H9 (cell line): Measurements from ENCODE around the gene DMD. TPM values are rescaled to one million over a fixed set of nuclear protein-coding genes. Genes with fewer than 3 reads are reported as not detected.
A peak's percentile ranks its signal among the peaks of the same experiment; 100 is the strongest.

Experiments
- DNase-seq: peaks from one replicate; pipeline ENCODE4 v3.0.0-alpha.2; 2017
- H2AFZ ChIP-seq: one replicate; pipeline ENCODE4 v1.6.1; 2013; ENCODE audit warnings: mild to moderate bottlenecking, low read length, control low read depth, moderate library complexity
- H2AK5ac ChIP-seq: 2 replicates; pipeline ENCODE4 v1.6.1; 2013; ENCODE audit warnings: low read length, control low read depth, mixed read lengths; ENCODE audit not compliant: insufficient read length
- H2BK120ac ChIP-seq: one replicate; pipeline ENCODE4 v1.6.1; 2013; ENCODE audit warnings: low read depth, mild to moderate bottlenecking, low read length, control low read depth, inconsistent platforms; ENCODE audit not compliant: poor library complexity, severe bottlenecking
- H2BK12ac ChIP-seq: 2 replicates; pipeline ENCODE4 v1.6.1; 2013; ENCODE audit warnings: low read length, control low read depth, mixed read lengths, low read depth; ENCODE audit not compliant: insufficient read length
- H2BK15ac ChIP-seq: 2 replicates; pipeline ENCODE4 v1.6.1; 2013; ENCODE audit warnings: low read depth, low read length, control low read depth
- H2BK20ac ChIP-seq: one replicate; pipeline ENCODE4 v1.6.1; 2013; ENCODE audit warnings: low read depth, mild to moderate bottlenecking, low read length, control low read depth, inconsistent platforms; ENCODE audit not compliant: poor library complexity, severe bottlenecking
- H2BK5ac ChIP-seq: 2 replicates; pipeline ENCODE4 v1.6.1; 2013; ENCODE audit warnings: low read length, control low read depth, mixed read lengths; ENCODE audit not compliant: insufficient read length
- H3K14ac ChIP-seq: 2 replicates; pipeline ENCODE4 v1.6.1; 2013; ENCODE audit warnings: low read length, control low read depth; ENCODE audit not compliant: insufficient read depth
- H3K18ac ChIP-seq: 2 replicates; pipeline ENCODE4 v1.6.1; 2013; ENCODE audit warnings: low read depth, mild to moderate bottlenecking, mixed read lengths, low read length, control low read depth; ENCODE audit not compliant: insufficient read length
- H3K23ac ChIP-seq: 2 replicates; pipeline ENCODE4 v1.6.1; 2013; ENCODE audit warnings: low read length, control low read depth, mixed read lengths, low read depth; ENCODE audit not compliant: insufficient read length
- H3K23me2 ChIP-seq: 2 replicates; pipeline ENCODE4 v1.6.1; 2013; ENCODE audit warnings: low read depth, mild to moderate bottlenecking, mixed read lengths, low read length, control low read depth; ENCODE audit not compliant: insufficient read length, poor library complexity, severe bottlenecking
- H3K27ac ChIP-seq: 2 replicates; pipeline ENCODE4 v1.5.1; 2013; ENCODE audit warnings: low read length, control low read depth, mixed read lengths, low read depth; ENCODE audit not compliant: insufficient read length
- H3K27me3 ChIP-seq: 2 replicates; pipeline ENCODE4 v1.6.1; 2013; ENCODE audit warnings: low read length, control low read depth, inconsistent platforms; ENCODE audit not compliant: insufficient read depth
- H3K4ac ChIP-seq: 2 replicates; pipeline ENCODE4 v1.6.1; 2013; ENCODE audit warnings: low read depth, mild to moderate bottlenecking, control low read depth, inconsistent platforms, low read length, moderate library complexity
- H3K4me1 ChIP-seq: 2 replicates; pipeline ENCODE4 v1.6.1; 2013; ENCODE audit warnings: low read length, control low read depth, inconsistent platforms; ENCODE audit not compliant: insufficient read depth
- H3K4me2 ChIP-seq: 2 replicates; pipeline ENCODE4 v1.6.1; 2013; ENCODE audit warnings: low read length, control low read depth, mixed read lengths; ENCODE audit not compliant: insufficient read length, insufficient read depth
- H3K56ac ChIP-seq: 2 replicates; pipeline ENCODE4 v1.6.1; 2013; ENCODE audit warnings: low read depth, mild to moderate bottlenecking, mixed read lengths, low read length, control low read depth; ENCODE audit not compliant: insufficient read length
- H3K79me1 ChIP-seq: 2 replicates; pipeline ENCODE4 v1.6.1; 2013; ENCODE audit warnings: low read depth, mild to moderate bottlenecking, moderate library complexity, low read length, control low read depth, inconsistent platforms; ENCODE audit not compliant: insufficient read depth, poor library complexity, severe bottlenecking
- H3K79me2 ChIP-seq: 2 replicates; pipeline ENCODE4 v1.6.1; 2013; ENCODE audit warnings: low read length, control low read depth, inconsistent platforms; ENCODE audit not compliant: insufficient read depth
- H3K9ac ChIP-seq: 2 replicates; pipeline ENCODE4 v1.6.1; 2013; ENCODE audit warnings: low read length, control low read depth, mixed read lengths; ENCODE audit not compliant: insufficient read length; ENCODE audit errors: extremely low read depth
- H3K9me3 ChIP-seq: one replicate; pipeline ENCODE4 v1.6.1; 2013; ENCODE audit warnings: low read depth, low read length, inconsistent platforms; ENCODE audit not compliant: control insufficient read depth
- H3T11ph ChIP-seq: one replicate; pipeline ENCODE4 v1.6.1; 2013; ENCODE audit warnings: mild to moderate bottlenecking, low read length, control low read depth, inconsistent platforms
- H4K20me1 ChIP-seq: one replicate; pipeline ENCODE4 v1.6.1; 2013; ENCODE audit not compliant: control insufficient read depth, insufficient read length, insufficient read depth
- H4K5ac ChIP-seq: 2 replicates; pipeline ENCODE4 v1.6.1; 2013; ENCODE audit warnings: low read depth, mild to moderate bottlenecking, mixed read lengths, low read length, control low read depth; ENCODE audit not compliant: insufficient read length
- H4K8ac ChIP-seq: replicated peaks from 2 replicates; pipeline ENCODE4 v1.6.1; 2013; ENCODE audit warnings: low read length, control low read depth, mixed read lengths, low read depth; ENCODE audit not compliant: insufficient read length
- H4K91ac ChIP-seq: 2 replicates; pipeline ENCODE4 v1.6.1; 2013; ENCODE audit warnings: low read depth, mild to moderate bottlenecking, moderate library complexity, mixed read lengths, low read length, control low read depth; ENCODE audit not compliant: insufficient read length
- H3K27ac Mint-ChIP-seq, 3 experiments: 2 replicates in 2 of 3; 3 replicates in 1 of 3; pipeline ENCODE4 v1.8.0; 2020 to 2021; ENCODE audit warnings: mixed read lengths in 3 of 3, mild to moderate bottlenecking in 1 of 3, moderate library complexity in 1 of 3
- H3K27me3 Mint-ChIP-seq: 2 replicates; pipeline ENCODE4 v1.8.0; 2021; ENCODE audit warnings: low read depth, mild to moderate bottlenecking, moderate library complexity, mixed read lengths
- H3K36me3 Mint-ChIP-seq, 3 experiments: 2 replicates in 2 of 3; 3 replicates in 1 of 3; pipeline ENCODE4 v1.8.0; 2020 to 2021; ENCODE audit warnings: low read depth in 3 of 3, mixed read lengths in 3 of 3; ENCODE audit not compliant: insufficient read depth in 1 of 3
- H3K4me1 Mint-ChIP-seq, 2 experiments: 2 replicates each; pipeline ENCODE4 v1.8.0; 2020; ENCODE audit warnings: mixed read lengths in 2 of 2
- H3K4me3 Mint-ChIP-seq, 2 experiments: 2 replicates in 1 of 2; 3 replicates in 1 of 2; pipeline ENCODE4 v1.8.0; 2020 to 2021; ENCODE audit warnings: mild to moderate bottlenecking in 2 of 2, mixed read lengths in 2 of 2, moderate library complexity in 1 of 2
- H3K9me3 Mint-ChIP-seq, 2 experiments: 2 replicates in 1 of 2; 3 replicates in 1 of 2; pipeline ENCODE4 v1.8.0; 2020; ENCODE audit warnings: mild to moderate bottlenecking in 2 of 2, mixed read lengths in 2 of 2, moderate library complexity in 1 of 2
- CTCF ChIP-seq: fragments of 200-600 bp; sonication (generic); conservative IDR thresholded peaks from 3 replicates; pipeline ENCODE4 v1.8.0; 2021; ENCODE audit warnings: antibody characterized with exemption, mild to moderate bottlenecking
- WGBS: extraction: QIAGEN DNeasy Blood & Tissue Kit; methylation state at CpG from one replicate; pipeline ENCODE4 v1.1.7; 2013; ENCODE audit warnings: missing lambda C conversion rate, low lambda C conversion rate, mixed read lengths; ENCODE audit not compliant: insufficient read length; ENCODE audit errors: extremely low coverage; 5-methylcytosine and 5-hydroxymethylcytosine counted together
- total RNA-seq: library from RNA; stranded (reverse); gene quantifications from 2 replicates; pipeline ENCODE4 v1.2.1, GENCODE V29; 2021

DMD gene
- total RNA-seq, 1 experiment from 2014 or later: 3.8 TPM

- H3K4me1 ChIP-seq: no peaks in the 10 kb centered on the region
- no peak overlapping the region for H3K56ac ChIP-seq
- no peak overlapping the region for H3T11ph ChIP-seq
- no peak overlapping the region for H3K23ac ChIP-seq
- Mint-ChIP-seq H3K4me3 (no peak overlapping the region), H3K9me3 (peaks cover 0 to 5% of the 10 kb centered on the region in 2 experiments; a peak in 2 of 5 replicates), H3K4me1 (no peaks in the 10 kb centered on the region), H3K27me3 (no peaks in the 10 kb centered on the region), H3K27ac (no peak overlapping the region), H3K36me3 (no peaks in the 10 kb centered on the region)
- no peak overlapping the region for H3K18ac ChIP-seq
- H3K79me1 ChIP-seq: no peaks in the 10 kb centered on the region
- no peak for DNase-seq
- no peak overlapping the region for H4K91ac ChIP-seq
- no peak overlapping the region for H4K8ac ChIP-seq
- H2BK120ac ChIP-seq: no peak overlapping the region
- H3K4me2 ChIP-seq: no peak overlapping the region
- H3K79me2 ChIP-seq: no peaks in the 10 kb centered on the region
- no peak overlapping the region for H2BK15ac ChIP-seq
- no peaks in the 10 kb centered on the region for H3K9me3 ChIP-seq
- no peak overlapping the region for H4K5ac ChIP-seq
- no peaks in the 10 kb centered on the region for H3K23me2 ChIP-seq
- H4K20me1 ChIP-seq: no peaks in the 10 kb centered on the region
- no peak overlapping the region for H3K4ac ChIP-seq
- H3K27ac ChIP-seq: no peak overlapping the region
- no peak overlapping the region for H3K14ac ChIP-seq
- peak; percentile 65 for TF ChIP-seq CTCF
- no peak overlapping the region for H3K9ac ChIP-seq
- no peaks in the 10 kb centered on the region for H3K27me3 ChIP-seq
- H2AFZ ChIP-seq: no peak overlapping the region
- no peak overlapping the region for H2BK5ac ChIP-seq
- no peak overlapping the region for H2AK5ac ChIP-seq
- no CpG with 5 or more reads among the region's 4 CpGs for WGBS
- no peak overlapping the region for H2BK12ac ChIP-seq
- H2BK20ac ChIP-seq: no peak overlapping the region
These were observed 538.2 kb downstream of the DMD start for GRCh38 chrX:32673193-32673592.
